Smooth muscle cell (in vitro differentiated cells): ENCODE measurements around the gene ELL2. TPM values are rescaled to one million over a fixed set of nuclear protein-coding genes. Genes with fewer than 3 reads are reported as not detected.
A peak's percentile ranks its signal among the peaks of the same experiment; 100 is the strongest.

Experiments used
- DNase-seq: peaks from one replicate; lab custom pipeline; 2025; ENCODE audit not compliant: unreplicated experiment; lab: John Stamatoyannopoulos, UW
- H2AFZ ChIP-seq: fragments of 200-600 bp; sonication (generic); 2 replicates; pipeline ENCODE4 v1.6.0; 2016; ENCODE audit warnings: antibody characterized with exemption, low read depth, mild to moderate bottlenecking
- H3F3A ChIP-seq: fragments of 200-600 bp; sonication (generic); 2 replicates; pipeline ENCODE4 v1.6.0; 2017; ENCODE audit warnings: antibody characterized with exemption, low read depth
- H3K27ac ChIP-seq: fragments of 200-600 bp; sonication (generic); 2 replicates; pipeline ENCODE4 v1.5.1; 2016; ENCODE audit warnings: low read depth, mild to moderate bottlenecking
- H3K27me3 ChIP-seq: fragments of 200-600 bp; sonication (generic); 2 replicates; pipeline ENCODE4 v1.6.1; 2016; ENCODE audit warnings: low read depth, mild to moderate bottlenecking
- H3K36me3 ChIP-seq: fragments of 200-600 bp; sonication (generic); 2 replicates; pipeline ENCODE4 v1.5.1; 2016; ENCODE audit warnings: low read depth
- H3K4me1 ChIP-seq: fragments of 200-600 bp; sonication (generic); 2 replicates; pipeline ENCODE4 v1.5.1; 2016; ENCODE audit warnings: low read depth
- H3K4me2 ChIP-seq: fragments of 200-600 bp; sonication (generic); 2 replicates; pipeline ENCODE4 v1.6.0; 2016; ENCODE audit warnings: mild to moderate bottlenecking
- H3K4me3 ChIP-seq: fragments of 200-600 bp; sonication (generic); 2 replicates; pipeline ENCODE4 v1.5.1; 2016; ENCODE audit warnings: mild to moderate bottlenecking
- H3K79me2 ChIP-seq: fragments of 200-600 bp; sonication (generic); 2 replicates; pipeline ENCODE4 v1.6.0; 2016; ENCODE audit warnings: low read depth, mild to moderate bottlenecking
- H3K9ac ChIP-seq: fragments of 200-600 bp; sonication (generic); 2 replicates; pipeline ENCODE4 v1.6.0; 2016; ENCODE audit warnings: low read depth
- H3K9me3 ChIP-seq: fragments of 200-600 bp; sonication (generic); replicated peaks from 2 replicates; pipeline ENCODE4 v1.5.1; 2016; ENCODE audit warnings: low read depth
- H4K20me1 ChIP-seq: fragments of 200-600 bp; sonication (generic); 2 replicates; pipeline ENCODE4 v1.6.0; 2016; ENCODE audit warnings: low read depth
- CTCF ChIP-seq: fragments of 200-600 bp; sonication (generic); IDR thresholded peaks from 2 replicates; pipeline ENCODE4 v1.5.1; 2017; ENCODE audit warnings: borderline replicate concordance, mild to moderate bottlenecking, antibody characterized with exemption; ENCODE audit not compliant: insufficient read depth, poor library complexity, severe bottlenecking
- WGBS: methylation state at CpG from one replicate; pipeline ENCODE4 v1.1.7; 2016; ENCODE audit warnings: low lambda C conversion rate; 5-methylcytosine and 5-hydroxymethylcytosine counted together
- polyA plus RNA-seq: library from polyadenylated mRNA; unstranded; fragments of >200 nt; fragmentation: Nextera tagmentation; extraction: Ambion mirVana; gene quantifications from 2 replicates; pipeline ENCODE4 v1.2.1, GENCODE V29; 2016
- total RNA-seq: library from RNA; depleted of rRNA; stranded (reverse); fragments of >200 nt; gene quantifications from 2 replicates; pipeline ENCODE4 v1.2.3, GENCODE V29; 2014

Gene ELL2
- total and polyA plus RNA-seq, 2 experiments from 2014 or later: 14.4 to 49.9 TPM

GRCh38 chr5:95889076-95889475, 72.6 kb downstream of the ELL2 start:
- Histone ChIP-seq H3K4me1 (peaks cover 2% of the 10 kb centered on the region), H3K9ac (no peak overlapping the region), H3F3A (no peaks in the 10 kb centered on the region), H2AFZ (no peak overlapping the region), H3K27ac (no peak overlapping the region), H4K20me1 (no peaks in the 10 kb centered on the region), H3K36me3 (peaks cover 18% of the 10 kb centered on the region), H3K4me2 (no peak overlapping the region), H3K9me3 (no peaks in the 10 kb centered on the region), H3K27me3 (no peaks in the 10 kb centered on the region), H3K4me3 (no peak overlapping the region), H3K79me2 (no peaks in the 10 kb centered on the region)
- no peak for DNase-seq
- TF ChIP-seq CTCF: no peak
- WGBS: 92% methylated on average over 1 of the region's 1 CpG

- no peak overlapping the region for H2AFZ ChIP-seq
- TF ChIP-seq CTCF: no peak
- no peak overlapping the region for H3K27ac ChIP-seq
- no peaks in the 10 kb centered on the region for H3K79me2 ChIP-seq
- no peaks in the 10 kb centered on the region for H3F3A ChIP-seq
- H3K4me3 ChIP-seq: no peak overlapping the region
- H3K9me3 ChIP-seq: no peaks in the 10 kb centered on the region
- no peaks in the 10 kb centered on the region for H4K20me1 ChIP-seq
- H3K4me1 ChIP-seq: peaks cover 2% of the 10 kb centered on the region
- no peak for DNase-seq
- peaks cover 18% of the 10 kb centered on the region for H3K36me3 ChIP-seq
- H3K9ac ChIP-seq: no peak overlapping the region
- H3K27me3 ChIP-seq: no peaks in the 10 kb centered on the region
- WGBS: 92% methylated on average over 5 of the region's 5 CpGs
- H3K4me2 ChIP-seq: no peak overlapping the region
Measured at GRCh38 chr5:95887977-95888376, 73.7 kb downstream of the ELL2 start.

- Histone ChIP-seq H3K4me1 (peaks cover 2% of the 10 kb centered on the region), H4K20me1 (no peaks in the 10 kb centered on the region), H3K36me3 (peaks cover 18% of the 10 kb centered on the region), H3K27me3 (no peaks in the 10 kb centered on the region), H3K9ac (no peak overlapping the region), H3K9me3 (no peaks in the 10 kb centered on the region), H3F3A (no peaks in the 10 kb centered on the region), H2AFZ (no peak overlapping the region), H3K4me3 (no peak overlapping the region), H3K27ac (no peak overlapping the region), H3K79me2 (no peaks in the 10 kb centered on the region), H3K4me2 (no peak overlapping the region)
- TF ChIP-seq CTCF: no peak
- DNase-seq: no peak
- 93% methylated on average over 1 of the region's 1 CpG for WGBS
Measured at GRCh38 chr5:95886340-95887044, 75.2 kb downstream of the ELL2 start.

GRCh38 chr5:95884511-95884910, 77.1 kb downstream of the ELL2 start:
- peaks cover 8% of the 10 kb centered on the region for H3K36me3 ChIP-seq

More at GRCh38 chr5:95884511-95884910, 77.1 kb downstream of the ELL2 start:
- H3K9me3 ChIP-seq: no peaks in the 10 kb centered on the region
- TF ChIP-seq CTCF: no peak
- no peaks in the 10 kb centered on the region for H3K27me3 ChIP-seq
- H3K4me2 ChIP-seq: peak overlapping the region; percentile 70
- peak overlapping the region; percentile 66 for H3K27ac ChIP-seq
- DNase-seq: no peak
- H2AFZ ChIP-seq: no peak overlapping the region
- peaks cover 2% of the 10 kb centered on the region for H3K4me1 ChIP-seq
- no peaks in the 10 kb centered on the region for H4K20me1 ChIP-seq
- H3K79me2 ChIP-seq: no peaks in the 10 kb centered on the region
- 52% methylated on average over 1 of the region's 1 CpG for WGBS
- no peak overlapping the region for H3K4me3 ChIP-seq
- no peaks in the 10 kb centered on the region for H3F3A ChIP-seq
- no peak overlapping the region for H3K9ac ChIP-seq
